HCT116 (cell line): ENCODE results near the gene NABP1. TPM values are rescaled to one million over a fixed set of nuclear protein-coding genes. Genes with fewer than 3 reads are reported as not detected.

Experiments used
- ATAC-seq: fragments of 200-7000 bp; cut with Tn5 transposase; 2 replicates; pipeline ENCODE4 v1.9.1; 2020; ENCODE audit warnings: mild to moderate bottlenecking, moderate library complexity
- BruUV-seq: library from RNA; stranded (reverse); fragments of 400-500 nt; replicated peaks from 2 replicates; lab custom pipeline; 2021; lab: Mats Ljungman, UMichigan
- CTCF ChIA-PET: fragments of 300-600 bp; sonication (Branson Sonifier 250); formaldehyde crosslinking; loops from one replicate; lab custom pipeline; 2021; ENCODE audit warnings: antibody characterized with exemption; lab: Charles Lee
- POLR2A ChIA-PET: fragments of 300-600, 350-600 bp; sonication (Branson Sonifier 250); formaldehyde crosslinking; loops from one replicate; lab custom pipeline; 2021; ENCODE audit warnings: antibody characterized with exemption; lab: Charles Lee
- RAD21 ChIA-PET, 2 experiments: fragments of 300-600 bp; sonication (Branson Sonifier 250); formaldehyde crosslinking; loops; one replicate each; lab custom pipeline; 2023; ENCODE audit warnings: low total read pairs in 2 of 2; ENCODE audit not compliant: uncharacterized antibody in 2 of 2, unreplicated experiment in 2 of 2, low non-redundant PET in 1 of 2; lab: Charles Lee
- DNase-seq: peaks from one replicate; pipeline ENCODE4 v3.0.0-alpha.2; 2010; ENCODE audit warnings: low read depth, low spot score
- H2AFZ ChIP-seq: fragments of 200-600 bp; shearing (Covaris generic), sonication (generic); 2 replicates; pipeline ENCODE4 v1.6.1; 2017; ENCODE audit warnings: low read depth, mixed run types, mixed read lengths, antibody characterized with exemption, low read length; ENCODE audit not compliant: poor library complexity, severe bottlenecking
- H3K27ac ChIP-seq: 2 replicates; pipeline ENCODE4 v1.5.1; 2012; ENCODE audit warnings: low read depth, low read length
- H3K27me3 ChIP-seq: fragments of 200-600 bp; sonication (generic); 2 replicates; pipeline ENCODE4 v1.6.1; 2016; ENCODE audit warnings: mixed run types, low read length, mixed read lengths; ENCODE audit not compliant: insufficient read depth
- H3K36me3 ChIP-seq, 2 experiments: fragments of 200-500 bp in 1 of 2; fragments of 200-600 bp in 1 of 2; sonication (Bioruptor generic) in 1 of 2; sonication (generic) in 1 of 2; 2 replicates each; pipeline versions ENCODE4 v1.5.1 to v1.6.1; 2014 to 2016; ENCODE audit warnings: low read length in 2 of 2, inconsistent platforms in 1 of 2, mixed read lengths in 1 of 2, mixed run types in 1 of 2; ENCODE audit not compliant: insufficient read depth in 2 of 2, control insufficient read depth in 1 of 2
- H3K4me1 ChIP-seq, 2 experiments: fragments of 200-600 bp in 1 of 2; sonication (generic) in 1 of 2; 2 replicates each; pipeline versions ENCODE4 v1.5.1 to v1.6.1; 2012 to 2017; ENCODE audit warnings: low read length in 2 of 2, inconsistent platforms in 1 of 2, mild to moderate bottlenecking in 1 of 2, mixed read lengths in 1 of 2, mixed run types in 1 of 2, moderate library complexity in 1 of 2; ENCODE audit not compliant: insufficient read depth in 2 of 2, control insufficient read depth in 1 of 2
- H3K4me2 ChIP-seq: fragments of 200-600 bp; sonication (generic); 2 replicates; pipeline ENCODE4 v1.6.1; 2017; ENCODE audit warnings: mixed run types, low read length, mixed read lengths
- H3K4me3 ChIP-seq, 2 experiments: fragments of 200-600 bp in 1 of 2; sonication (generic) in 1 of 2; replicated peaks in 1 of 2; 2 replicates each; pipeline ENCODE4 v1.5.1; 2011 to 2016; ENCODE audit warnings: low read length in 2 of 2, control low read depth in 1 of 2, low read depth in 1 of 2, mild to moderate bottlenecking in 1 of 2, mixed read lengths in 1 of 2, mixed run types in 1 of 2
- H3K79me2 ChIP-seq: fragments of 200-600 bp; sonication (generic); 2 replicates; pipeline ENCODE4 v1.6.1; 2017; ENCODE audit warnings: mild to moderate bottlenecking, mixed run types, low read length, moderate library complexity, mixed read lengths; ENCODE audit not compliant: insufficient read depth
- H3K9ac ChIP-seq: fragments of 200-600 bp; sonication (generic); 2 replicates; pipeline ENCODE4 v1.6.1; 2016; ENCODE audit warnings: low read length, mixed read lengths
- H3K9me2 ChIP-seq: fragments of 200-600 bp; sonication (generic), shearing (Covaris generic); 2 replicates; pipeline ENCODE4 v1.6.1; 2017; ENCODE audit warnings: mixed run types, mild to moderate bottlenecking, moderate library complexity; ENCODE audit not compliant: insufficient read depth
- H3K9me3 ChIP-seq, 2 experiments: fragments of 200-500 bp in 1 of 2; fragments of 200-600 bp in 1 of 2; sonication (Bioruptor generic) in 1 of 2; sonication (generic) in 1 of 2; 2 replicates each; pipeline ENCODE4 v1.6.1; 2014 to 2017; ENCODE audit warnings: low read length in 2 of 2, mixed read lengths in 2 of 2, inconsistent platforms in 1 of 2, low read depth in 1 of 2, mild to moderate bottlenecking in 1 of 2, mixed run types in 1 of 2, moderate library complexity in 1 of 2; ENCODE audit not compliant: control insufficient read depth in 1 of 2, insufficient read depth in 1 of 2
- H4K20me1 ChIP-seq: fragments of 200-600 bp; sonication (generic), shearing (Covaris generic); 2 replicates; pipeline ENCODE4 v1.6.1; 2017; ENCODE audit warnings: mixed run types, mild to moderate bottlenecking, moderate library complexity; ENCODE audit not compliant: insufficient read depth
- CBX3 ChIP-seq: IDR thresholded peaks from 2 replicates; pipeline ENCODE4 v1.6.1; 2012; ENCODE audit warnings: low read depth
- CEBPB ChIP-seq: IDR thresholded peaks from 2 replicates; pipeline ENCODE4 v1.6.1; 2012; ENCODE audit warnings: low read depth
- EGR1 ChIP-seq: IDR thresholded peaks from 2 replicates; pipeline ENCODE4 v1.6.1; 2012; ENCODE audit warnings: low read depth
- EZH2 ChIP-seq: fragments of 200-600 bp; sonication (generic); IDR thresholded peaks from 2 replicates; pipeline ENCODE4 v1.6.1; 2017; ENCODE audit warnings: antibody characterized with exemption, mixed run types
- EZH2phosphoT487 ChIP-seq: fragments of 200-600 bp; IDR thresholded peaks from 2 replicates; pipeline ENCODE4 v1.6.1; 2018; ENCODE audit warnings: antibody characterized with exemption, borderline replicate concordance
- FOSL1 ChIP-seq: IDR thresholded peaks from 2 replicates; pipeline ENCODE4 v1.6.1; 2012; ENCODE audit warnings: low read depth
- POLR2A ChIP-seq: IDR thresholded peaks from 2 replicates; pipeline ENCODE4 v1.7.0; 2011; ENCODE audit warnings: borderline replicate concordance; ENCODE audit not compliant: insufficient read depth, insufficient read length; ENCODE audit errors: extremely low read depth
- RAD21 ChIP-seq: IDR thresholded peaks from 2 replicates; pipeline ENCODE4 v1.6.1; 2012; ENCODE audit warnings: low read depth, mild to moderate bottlenecking
- SRF ChIP-seq: IDR thresholded peaks from 2 replicates; pipeline ENCODE4 v1.6.1; 2012; ENCODE audit warnings: low read depth
- YY1 ChIP-seq: IDR thresholded peaks from 2 replicates; pipeline ENCODE4 v1.6.1; 2011; ENCODE audit warnings: low read length, low read depth, moderate library complexity, mild to moderate bottlenecking; ENCODE audit not compliant: insufficient replicate concordance; ENCODE audit errors: extremely low read depth
- ZNF274 ChIP-seq: fragments of 200-500 bp; sonication (Bioruptor generic); IDR thresholded peaks from 2 replicates; pipeline ENCODE4 v1.6.1; 2014; ENCODE audit warnings: mild to moderate bottlenecking, low read depth, low read length, inconsistent platforms
- intact Hi-C: fragments of 100-400 bp; cut with micrococcal nuclease; formaldehyde crosslinking; loops from 2 replicates; pipeline ENCODE4 v1.10.0; 2022
- total RNA-seq: library from RNA; stranded (reverse); gene quantifications from one replicate; pipeline ENCODE4 v1.2.1, GENCODE V29; 2021; ENCODE audit not compliant: unreplicated experiment
- TF ChIP-seq, protein P1 (sequence below): IDR thresholded peaks from 2 replicates; pipeline ENCODE4 v1.6.1; 2012
- TF ChIP-seq, protein P2 (sequence below): IDR thresholded peaks from 2 replicates; pipeline ENCODE4 v1.6.1; 2011; ENCODE audit warnings: mild to moderate bottlenecking, low read length, moderate library complexity; ENCODE audit not compliant: insufficient replicate concordance; ENCODE audit errors: extremely low read depth
- TF ChIP-seq, protein P3 (sequence below): IDR thresholded peaks from 2 replicates; pipeline ENCODE4 v1.6.1; 2012

Gene NABP1
- total RNA-seq, 1 experiment from 2014 or later: 39.3 TPM

DNA sequence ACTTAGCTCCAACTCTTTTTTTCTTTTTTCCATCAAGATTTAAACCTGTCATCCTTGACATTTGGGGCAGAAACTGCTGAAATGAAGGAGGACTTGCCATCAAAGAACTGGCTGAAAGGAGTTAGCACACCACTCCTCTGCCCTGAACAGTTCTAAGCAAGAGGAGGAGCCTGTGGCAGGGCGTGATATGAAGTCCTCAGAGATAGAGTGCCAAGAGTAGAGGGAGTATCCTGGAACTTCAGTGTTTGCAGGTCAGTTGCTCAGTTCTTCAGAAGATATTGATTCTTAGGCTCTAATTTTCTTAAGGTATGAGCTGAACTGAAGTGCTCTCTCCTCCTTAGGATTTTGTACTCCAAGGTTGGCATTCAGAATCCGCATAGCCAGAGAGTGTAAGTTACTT is 15.2 kb downstream of the NABP1 start:
- CTCF ChIA-PET: no interaction called here
- POLR2A ChIA-PET: no interaction called here
- Histone ChIP-seq H3K4me3 (no peak overlapping the region), H3K4me2 (no peak overlapping the region), H3K9me2 (no peaks in the 10 kb centered on the region), H3K9ac (no peak overlapping the region), H2AFZ (no peak overlapping the region), H3K9me3 (no peaks in the 10 kb centered on the region), H3K79me2 (no peaks in the 10 kb centered on the region), H3K36me3 (peaks cover 0 to 5% of the 10 kb centered on the region in 2 experiments; a peak in 3 of 4 replicates), H4K20me1 (no peaks in the 10 kb centered on the region), H3K27ac (no peak overlapping the region), H3K4me1 (peaks cover 15 to 29% of the 10 kb centered on the region in 2 experiments), H3K27me3 (no peaks in the 10 kb centered on the region)
- intact Hi-C loops: no loop called here
- DNase-seq (no peak), ATAC-seq (no peak)
- TF ChIP-seq CEBPB (no peak), CBX3 (no peak), RAD21 (no peak), EGR1 (no peak), FOSL1 (no peak), EZH2 (no peak), POLR2A (no peak), ZNF274 (no peak), YY1 (no peak), SRF (no peak), EZH2phosphoT487 (no peak)
- TF ChIP-seq, protein P1, sequence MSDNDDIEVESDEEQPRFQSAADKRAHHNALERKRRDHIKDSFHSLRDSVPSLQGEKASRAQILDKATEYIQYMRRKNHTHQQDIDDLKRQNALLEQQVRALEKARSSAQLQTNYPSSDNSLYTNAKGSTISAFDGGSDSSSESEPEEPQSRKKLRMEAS: no peak
- TF ChIP-seq, protein P2, sequence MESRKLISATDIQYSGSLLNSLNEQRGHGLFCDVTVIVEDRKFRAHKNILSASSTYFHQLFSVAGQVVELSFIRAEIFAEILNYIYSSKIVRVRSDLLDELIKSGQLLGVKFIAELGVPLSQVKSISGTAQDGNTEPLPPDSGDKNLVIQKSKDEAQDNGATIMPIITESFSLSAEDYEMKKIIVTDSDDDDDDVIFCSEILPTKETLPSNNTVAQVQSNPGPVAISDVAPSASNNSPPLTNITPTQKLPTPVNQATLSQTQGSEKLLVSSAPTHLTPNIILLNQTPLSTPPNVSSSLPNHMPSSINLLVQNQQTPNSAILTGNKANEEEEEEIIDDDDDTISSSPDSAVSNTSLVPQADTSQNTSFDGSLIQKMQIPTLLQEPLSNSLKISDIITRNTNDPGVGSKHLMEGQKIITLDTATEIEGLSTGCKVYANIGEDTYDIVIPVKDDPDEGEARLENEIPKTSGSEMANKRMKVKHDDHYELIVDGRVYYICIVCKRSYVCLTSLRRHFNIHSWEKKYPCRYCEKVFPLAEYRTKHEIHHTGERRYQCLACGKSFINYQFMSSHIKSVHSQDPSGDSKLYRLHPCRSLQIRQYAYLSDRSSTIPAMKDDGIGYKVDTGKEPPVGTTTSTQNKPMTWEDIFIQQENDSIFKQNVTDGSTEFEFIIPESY: no peak
- TF ChIP-seq, protein P3, sequence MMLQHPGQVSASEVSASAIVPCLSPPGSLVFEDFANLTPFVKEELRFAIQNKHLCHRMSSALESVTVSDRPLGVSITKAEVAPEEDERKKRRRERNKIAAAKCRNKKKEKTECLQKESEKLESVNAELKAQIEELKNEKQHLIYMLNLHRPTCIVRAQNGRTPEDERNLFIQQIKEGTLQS: no peak
- RAD21 ChIA-PET: no interaction called here
- BruUV-seq: no TSS peak
